Mesendoderm (in vitro differentiated cells): ENCODE results near the gene HSPA2.

Experiments used
- DNase-seq: peaks from one replicate; pipeline ENCODE4 v3.0.0; 2013
- H2AK5ac ChIP-seq: 2 replicates; pipeline ENCODE4 v1.6.1; 2013; ENCODE audit warnings: low read length, inconsistent platforms
- H2BK120ac ChIP-seq: 2 replicates; pipeline ENCODE4 v1.6.1; 2013; ENCODE audit warnings: low read depth, mild to moderate bottlenecking, low read length, moderate library complexity, mixed read lengths
- H2BK15ac ChIP-seq: replicated peaks from 2 replicates; pipeline ENCODE4 v1.6.1; 2013; ENCODE audit warnings: low read depth, mild to moderate bottlenecking, moderate library complexity
- H2BK5ac ChIP-seq: 2 replicates; pipeline ENCODE4 v1.6.1; 2013; ENCODE audit warnings: low read length, inconsistent platforms
- H3K18ac ChIP-seq: 2 replicates; pipeline ENCODE4 v1.6.1; 2013; ENCODE audit warnings: mild to moderate bottlenecking, low read length, mixed read lengths
- H3K23ac ChIP-seq: one replicate; pipeline ENCODE4 v1.6.1; 2013; ENCODE audit warnings: low read length
- H3K27ac ChIP-seq: 2 replicates; pipeline ENCODE4 v1.5.1; 2013; ENCODE audit warnings: low read depth, mild to moderate bottlenecking, inconsistent platforms, low read length, moderate library complexity
- H3K27me3 ChIP-seq: 2 replicates; pipeline ENCODE4 v1.6.1; 2013; ENCODE audit warnings: low read length, control low read depth, mild to moderate bottlenecking, inconsistent platforms; ENCODE audit not compliant: insufficient read depth, poor library complexity
- H3K36me3 ChIP-seq: 2 replicates; pipeline ENCODE4 v1.6.1; 2013; ENCODE audit warnings: low read length, inconsistent platforms; ENCODE audit not compliant: control insufficient read depth, insufficient read depth
- H3K4ac ChIP-seq: one replicate; pipeline ENCODE4 v1.6.1; 2013; ENCODE audit warnings: low read depth, mild to moderate bottlenecking, low read length, moderate library complexity
- H3K4me1 ChIP-seq: 2 replicates; pipeline ENCODE4 v1.6.1; 2013; ENCODE audit warnings: low read depth, low read length, inconsistent platforms; ENCODE audit not compliant: control insufficient read depth
- H3K4me2 ChIP-seq: 2 replicates; pipeline ENCODE4 v1.6.1; 2013; ENCODE audit warnings: low read length
- H3K4me3 ChIP-seq: 2 replicates; pipeline ENCODE4 v1.5.1; 2013; ENCODE audit warnings: mild to moderate bottlenecking, low read length
- H3K56ac ChIP-seq: one replicate; pipeline ENCODE4 v1.6.1; 2013; ENCODE audit warnings: low read length
- H3K79me1 ChIP-seq: 2 replicates; pipeline ENCODE4 v1.6.1; 2013; ENCODE audit warnings: low read length, inconsistent platforms
- H3K79me2 ChIP-seq: 2 replicates; pipeline ENCODE4 v1.6.1; 2013; ENCODE audit warnings: mild to moderate bottlenecking, low read length; ENCODE audit not compliant: control insufficient read depth, insufficient read depth
- H3K9ac ChIP-seq: 2 replicates; pipeline ENCODE4 v1.6.1; 2013; ENCODE audit warnings: low read length, inconsistent platforms
- H4K5ac ChIP-seq: one replicate; pipeline ENCODE4 v1.6.1; 2013; ENCODE audit warnings: low read length
- H4K8ac ChIP-seq: one replicate; pipeline ENCODE4 v1.6.1; 2013; ENCODE audit warnings: low read depth, mild to moderate bottlenecking, control low read depth, low read length, moderate library complexity
- WGBS: extraction: QIAGEN DNeasy Blood & Tissue Kit; methylation state at CpG from one replicate; pipeline ENCODE4 v1.1.7; 2013; ENCODE audit warnings: low lambda C conversion rate, missing lambda C conversion rate; ENCODE audit not compliant: insufficient coverage; ENCODE audit errors: extremely low coverage; 5-methylcytosine and 5-hydroxymethylcytosine counted together

Gene HSPA2

GRCh38 chr14:64536488-64537245 lies 3.9 kb upstream of the HSPA2 start:
- H3K36me3 ChIP-seq: no peaks in the 10 kb centered on the region
- H2BK120ac ChIP-seq: no peak overlapping the region
- no peak overlapping the region for H3K27ac ChIP-seq
- H3K18ac ChIP-seq: no peak overlapping the region
- peak; percentile 71 for DNase-seq
- no peaks in the 10 kb centered on the region for H3K27me3 ChIP-seq
- H3K56ac ChIP-seq: peak overlapping the region; percentile 30
- no peak overlapping the region for H2AK5ac ChIP-seq
- peaks cover 2% of the 10 kb centered on the region for H3K4me1 ChIP-seq
- H3K4ac ChIP-seq: no peak overlapping the region
- H2BK15ac ChIP-seq: no peak overlapping the region
- no CpG with 5 or more reads among the region's 4 CpGs for WGBS
- no peak overlapping the region for H3K4me2 ChIP-seq
- no peak overlapping the region for H3K23ac ChIP-seq
- H3K4me3 ChIP-seq: no peak overlapping the region
- H3K79me2 ChIP-seq: no peaks in the 10 kb centered on the region
- no peak overlapping the region for H2BK5ac ChIP-seq
- no peaks in the 10 kb centered on the region for H3K79me1 ChIP-seq
- H3K9ac ChIP-seq: no peak overlapping the region
- H4K8ac ChIP-seq: no peak overlapping the region
- no peak overlapping the region for H4K5ac ChIP-seq

- DNase-seq: peak; percentile 22
- H3K79me1 ChIP-seq: no peaks in the 10 kb centered on the region
These were observed 875 bp downstream of the HSPA2 start for GRCh38 chr14:64541261-64541971.

GRCh38 chr14:64541972-64542835 lies 1.7 kb downstream of the HSPA2 start:
- peak overlapping the region; percentile 23 for H3K4me3 ChIP-seq

More at GRCh38 chr14:64541261-64541971, 875 bp downstream of the HSPA2 start:
- Histone ChIP-seq H3K79me2 (no peaks in the 10 kb centered on the region), H3K27ac (no peak overlapping the region), H4K5ac (no peak overlapping the region), H2BK15ac (no peak overlapping the region), H2BK5ac (no peak overlapping the region), H3K36me3 (no peaks in the 10 kb centered on the region), H2BK120ac (no peak overlapping the region), H4K8ac (no peak overlapping the region), H3K27me3 (no peaks in the 10 kb centered on the region), H2AK5ac (no peak overlapping the region), H3K56ac (no peak overlapping the region), H3K9ac (no peak overlapping the region), H3K23ac (no peak overlapping the region), H3K4me2 (no peak overlapping the region), H3K4me3 (no peak overlapping the region), H3K4me1 (peaks cover 2% of the 10 kb centered on the region), H3K18ac (no peak overlapping the region), H3K4ac (no peak overlapping the region)
- WGBS: no CpG with 5 or more reads among the region's 73 CpGs

GRCh38 chr14:64542836-64543201 lies 2.3 kb downstream of the HSPA2 start:
- H2BK5ac ChIP-seq: no peak overlapping the region
- DNase-seq: no peak
- H3K36me3 ChIP-seq: no peaks in the 10 kb centered on the region
- no peak overlapping the region for H3K27ac ChIP-seq
- H4K5ac ChIP-seq: no peak overlapping the region
- no peak overlapping the region for H3K9ac ChIP-seq
- no peak overlapping the region for H4K8ac ChIP-seq
- H2BK15ac ChIP-seq: no peak overlapping the region
- no peak overlapping the region for H3K56ac ChIP-seq
- peaks cover 2% of the 10 kb centered on the region for H3K4me1 ChIP-seq
- no peaks in the 10 kb centered on the region for H3K79me2 ChIP-seq
- no peak overlapping the region for H2BK120ac ChIP-seq
- H3K4ac ChIP-seq: no peak overlapping the region
- H3K79me1 ChIP-seq: no peaks in the 10 kb centered on the region
- H3K18ac ChIP-seq: no peak overlapping the region
- no peak overlapping the region for H3K23ac ChIP-seq
- WGBS: no CpG with 5 or more reads among the region's 4 CpGs
- no peak overlapping the region for H3K4me2 ChIP-seq
- no peaks in the 10 kb centered on the region for H3K27me3 ChIP-seq
- no peak overlapping the region for H3K4me3 ChIP-seq
- no peak overlapping the region for H2AK5ac ChIP-seq

More at GRCh38 chr14:64541972-64542835, 1.7 kb downstream of the HSPA2 start:
- peaks cover 2% of the 10 kb centered on the region for H3K4me1 ChIP-seq
- no CpG with 5 or more reads among the region's 61 CpGs for WGBS
- H3K9ac ChIP-seq: peak overlapping the region; percentile 27
- no peak overlapping the region for H2BK5ac ChIP-seq
- no peak overlapping the region for H3K4ac ChIP-seq
- peak overlapping the region; percentile 30 for H3K56ac ChIP-seq
- no peak overlapping the region for H2BK120ac ChIP-seq
- H2BK15ac ChIP-seq: no peak overlapping the region
- H3K79me1 ChIP-seq: no peaks in the 10 kb centered on the region
- no peak overlapping the region for H3K27ac ChIP-seq
- H3K23ac ChIP-seq: no peak overlapping the region
- H3K36me3 ChIP-seq: no peaks in the 10 kb centered on the region
- no peak overlapping the region for H4K5ac ChIP-seq
- H3K27me3 ChIP-seq: no peaks in the 10 kb centered on the region
- H2AK5ac ChIP-seq: no peak overlapping the region
- no peak overlapping the region for H4K8ac ChIP-seq
- no peaks in the 10 kb centered on the region for H3K79me2 ChIP-seq
- DNase-seq: peak; percentile 24
- no peak overlapping the region for H3K18ac ChIP-seq
- H3K4me2 ChIP-seq: peak overlapping the region; percentile 23

- Histone ChIP-seq H3K9ac (no peak overlapping the region), H3K79me2 (no peaks in the 10 kb centered on the region), H3K4me2 (no peak overlapping the region), H2BK120ac (no peak overlapping the region), H3K18ac (no peak overlapping the region), H3K23ac (no peak overlapping the region), H3K4me1 (peaks cover 1% of the 10 kb centered on the region), H2BK15ac (no peak overlapping the region), H3K4ac (no peak overlapping the region), H3K79me1 (no peaks in the 10 kb centered on the region), H3K27ac (no peak overlapping the region), H2AK5ac (no peak overlapping the region), H2BK5ac (no peak overlapping the region), H4K8ac (no peak overlapping the region), H3K36me3 (no peaks in the 10 kb centered on the region), H4K5ac (no peak overlapping the region), H3K56ac (no peak overlapping the region), H3K27me3 (no peaks in the 10 kb centered on the region), H3K4me3 (no peak overlapping the region)
- no CpG with 5 or more reads among the region's 5 CpGs for WGBS
- DNase-seq: peak; percentile 25
These were observed 4.2 kb downstream of the HSPA2 start for GRCh38 chr14:64544607-64545312.
